OCI-LY3 (cell line): ENCODE measurements around the gene FLVCR2.

Source experiments
- EZH2phosphoT487 ChIP-seq: fragments of 200-600 bp; shearing (Covaris generic); IDR thresholded peaks from 2 replicates; pipeline ENCODE4 v1.6.1; 2018; ENCODE audit warnings: antibody characterized with exemption, mixed run types, low read depth
- TF ChIP-seq, protein P1 (sequence below): fragments of 200-600, 300-600 bp; sonication (generic); IDR thresholded peaks from 2 replicates; pipeline ENCODE4 v1.5.1; 2014; ENCODE audit warnings: antibody characterized with exemption, low read length, low read depth

DNA sequence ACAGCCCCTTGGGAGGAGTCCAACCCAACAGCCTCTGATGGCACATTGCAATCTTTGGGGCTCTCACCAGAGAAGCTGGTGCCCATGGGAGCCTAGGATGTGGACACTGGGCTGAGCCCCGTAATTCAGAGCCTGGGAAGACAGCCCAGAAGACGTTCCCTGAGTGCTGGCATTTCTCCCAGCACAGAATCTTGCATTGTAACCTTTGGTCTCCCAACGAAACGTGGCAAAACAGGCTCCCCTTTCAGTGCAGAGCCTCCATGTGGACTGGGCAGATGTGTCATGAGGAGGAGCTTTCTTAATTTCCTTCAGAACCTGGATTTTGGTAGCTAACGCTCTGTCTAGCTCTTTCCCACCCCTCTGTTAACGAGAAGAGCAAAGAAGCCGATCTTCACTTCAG, 29.9 kb upstream of the FLVCR2 start:
- TF ChIP-seq, protein P1, sequence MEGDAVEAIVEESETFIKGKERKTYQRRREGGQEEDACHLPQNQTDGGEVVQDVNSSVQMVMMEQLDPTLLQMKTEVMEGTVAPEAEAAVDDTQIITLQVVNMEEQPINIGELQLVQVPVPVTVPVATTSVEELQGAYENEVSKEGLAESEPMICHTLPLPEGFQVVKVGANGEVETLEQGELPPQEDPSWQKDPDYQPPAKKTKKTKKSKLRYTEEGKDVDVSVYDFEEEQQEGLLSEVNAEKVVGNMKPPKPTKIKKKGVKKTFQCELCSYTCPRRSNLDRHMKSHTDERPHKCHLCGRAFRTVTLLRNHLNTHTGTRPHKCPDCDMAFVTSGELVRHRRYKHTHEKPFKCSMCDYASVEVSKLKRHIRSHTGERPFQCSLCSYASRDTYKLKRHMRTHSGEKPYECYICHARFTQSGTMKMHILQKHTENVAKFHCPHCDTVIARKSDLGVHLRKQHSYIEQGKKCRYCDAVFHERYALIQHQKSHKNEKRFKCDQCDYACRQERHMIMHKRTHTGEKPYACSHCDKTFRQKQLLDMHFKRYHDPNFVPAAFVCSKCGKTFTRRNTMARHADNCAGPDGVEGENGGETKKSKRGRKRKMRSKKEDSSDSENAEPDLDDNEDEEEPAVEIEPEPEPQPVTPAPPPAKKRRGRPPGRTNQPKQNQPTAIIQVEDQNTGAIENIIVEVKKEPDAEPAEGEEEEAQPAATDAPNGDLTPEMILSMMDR = no peak
- TF ChIP-seq EZH2phosphoT487 = no peak
